HFF-Myc (cell line): Measurements from ENCODE around the gene ARL13A.

Experiments used
- DNase-seq: peaks from one replicate; pipeline ENCODE4 v3.0.0-alpha.2; 2011; ENCODE audit warnings: low read depth; ENCODE audit errors: extremely low read depth
- H3K4me3 ChIP-seq: replicated peaks from 2 replicates; pipeline ENCODE4 v1.5.1; 2011; ENCODE audit warnings: low read depth, mild to moderate bottlenecking, control low read depth, low read length
- TF ChIP-seq, protein P1 (sequence below): IDR thresholded peaks from 2 replicates; pipeline ENCODE4 v1.5.1; 2012; ENCODE audit warnings: mild to moderate bottlenecking, low read depth, low read length, control low read depth; ENCODE audit errors: missing control alignments

ARL13A gene

DNA sequence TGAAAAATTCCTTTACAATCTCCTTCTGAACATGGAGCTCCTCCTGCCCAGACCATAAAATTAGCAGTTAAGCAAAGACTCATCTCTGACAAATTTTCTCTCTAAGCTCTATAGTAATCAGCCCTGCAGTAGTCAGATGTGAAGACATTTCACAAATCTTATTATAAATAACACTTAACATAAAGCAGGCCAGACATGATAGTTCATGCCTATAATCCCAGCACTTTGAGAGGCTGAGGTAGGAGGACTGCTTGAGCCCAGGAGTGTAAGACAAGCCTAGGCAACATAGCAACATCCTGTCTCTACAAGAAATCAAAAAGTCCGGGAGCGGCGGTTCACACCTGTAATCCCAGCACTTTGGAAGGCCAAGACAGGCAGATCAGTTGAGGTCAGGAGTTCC, 52.5 kb downstream of the ARL13A start:
- TF ChIP-seq, protein P1, sequence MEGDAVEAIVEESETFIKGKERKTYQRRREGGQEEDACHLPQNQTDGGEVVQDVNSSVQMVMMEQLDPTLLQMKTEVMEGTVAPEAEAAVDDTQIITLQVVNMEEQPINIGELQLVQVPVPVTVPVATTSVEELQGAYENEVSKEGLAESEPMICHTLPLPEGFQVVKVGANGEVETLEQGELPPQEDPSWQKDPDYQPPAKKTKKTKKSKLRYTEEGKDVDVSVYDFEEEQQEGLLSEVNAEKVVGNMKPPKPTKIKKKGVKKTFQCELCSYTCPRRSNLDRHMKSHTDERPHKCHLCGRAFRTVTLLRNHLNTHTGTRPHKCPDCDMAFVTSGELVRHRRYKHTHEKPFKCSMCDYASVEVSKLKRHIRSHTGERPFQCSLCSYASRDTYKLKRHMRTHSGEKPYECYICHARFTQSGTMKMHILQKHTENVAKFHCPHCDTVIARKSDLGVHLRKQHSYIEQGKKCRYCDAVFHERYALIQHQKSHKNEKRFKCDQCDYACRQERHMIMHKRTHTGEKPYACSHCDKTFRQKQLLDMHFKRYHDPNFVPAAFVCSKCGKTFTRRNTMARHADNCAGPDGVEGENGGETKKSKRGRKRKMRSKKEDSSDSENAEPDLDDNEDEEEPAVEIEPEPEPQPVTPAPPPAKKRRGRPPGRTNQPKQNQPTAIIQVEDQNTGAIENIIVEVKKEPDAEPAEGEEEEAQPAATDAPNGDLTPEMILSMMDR, result no peak
- no peak for DNase-seq
- H3K4me3 ChIP-seq, result no peak overlapping the region

DNA sequence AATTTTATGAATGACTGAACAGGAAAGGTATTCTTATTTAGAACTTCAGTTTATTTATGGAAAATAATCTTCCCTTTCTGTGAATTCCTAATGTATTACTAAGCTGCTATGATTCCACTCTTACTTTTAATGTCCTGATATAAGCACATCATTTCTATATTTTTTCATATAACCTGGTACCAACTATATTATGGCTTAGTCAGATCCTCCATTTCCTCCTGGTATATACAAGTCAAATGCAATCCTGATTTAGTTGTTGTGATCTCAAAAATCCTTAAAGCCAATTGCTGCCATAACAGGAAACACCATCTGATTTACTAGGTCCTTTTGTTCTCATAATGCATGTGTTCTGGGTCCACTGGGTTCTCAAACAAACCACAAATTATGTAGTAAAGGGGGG, 55.6 kb downstream of the ARL13A start:
- H3K4me3 ChIP-seq, result no peak overlapping the region
- no peak for DNase-seq
- TF ChIP-seq, protein P1, result no peak

DNA sequence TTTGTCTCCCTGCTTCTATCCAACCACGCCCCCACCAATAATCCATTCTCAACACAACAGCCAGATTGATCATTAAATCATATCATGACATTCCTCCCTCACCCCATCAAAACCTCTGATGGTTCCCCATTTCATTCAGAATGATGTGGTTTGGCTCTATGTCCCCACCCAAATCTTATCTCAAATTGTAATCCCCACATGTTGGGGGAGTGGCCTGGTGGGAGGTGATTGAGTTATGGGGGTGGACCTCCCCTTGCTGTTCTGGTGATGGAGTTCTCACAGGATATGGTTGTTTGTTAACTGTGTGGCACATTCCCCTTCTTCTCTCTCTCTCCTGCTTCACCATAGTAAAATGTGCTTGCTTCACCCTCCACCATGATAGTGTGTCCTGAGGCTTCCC, 59.1 kb downstream of the ARL13A start:
- H3K4me3 ChIP-seq, result no peak overlapping the region
- DNase-seq, result no peak
- TF ChIP-seq, protein P1, result no peak

DNA sequence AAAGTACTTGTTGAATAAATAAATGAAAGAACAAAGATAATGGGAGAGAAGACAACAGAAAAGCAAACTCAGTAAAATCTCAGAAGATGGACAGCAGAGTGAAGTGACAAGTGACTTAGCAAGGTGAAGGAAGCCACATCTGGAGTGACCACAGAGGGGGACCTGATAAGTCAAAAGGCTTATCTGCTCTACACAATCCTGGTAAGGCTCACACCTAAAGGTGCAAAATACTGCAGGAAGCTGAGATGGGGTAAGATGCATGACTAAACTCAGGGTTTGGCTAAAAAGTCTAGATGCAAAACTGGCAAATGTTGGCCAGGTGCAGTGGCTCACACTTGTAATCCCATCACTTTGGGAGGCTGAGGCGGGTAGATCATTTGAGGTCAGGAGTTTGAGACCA, 60.2 kb downstream of the ARL13A start:
- H3K4me3 ChIP-seq, result no peak overlapping the region
- TF ChIP-seq, protein P1, result no peak
- no peak for DNase-seq

DNA sequence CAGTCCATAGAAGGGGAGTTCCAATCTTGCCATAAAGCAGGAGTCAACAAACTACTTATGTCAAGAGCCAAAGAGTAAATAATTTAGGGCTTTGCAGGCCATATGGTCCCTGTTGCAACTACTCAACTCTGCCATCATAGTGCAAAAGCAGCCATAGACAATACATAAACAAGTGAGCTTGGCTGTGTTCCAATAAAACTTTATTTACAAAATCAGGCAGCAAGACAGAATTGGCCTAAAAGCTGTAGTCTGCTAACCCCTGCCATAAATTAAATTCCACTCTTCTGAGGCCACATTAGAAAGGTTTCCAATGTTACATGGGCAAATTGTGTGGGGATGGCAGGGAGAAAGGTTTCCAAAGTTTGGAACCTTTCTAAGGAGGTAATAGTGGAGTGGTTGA, 67.7 kb downstream of the ARL13A start:
- no peak for DNase-seq
- TF ChIP-seq, protein P1, result no peak
- H3K4me3 ChIP-seq, result no peak overlapping the region

DNA sequence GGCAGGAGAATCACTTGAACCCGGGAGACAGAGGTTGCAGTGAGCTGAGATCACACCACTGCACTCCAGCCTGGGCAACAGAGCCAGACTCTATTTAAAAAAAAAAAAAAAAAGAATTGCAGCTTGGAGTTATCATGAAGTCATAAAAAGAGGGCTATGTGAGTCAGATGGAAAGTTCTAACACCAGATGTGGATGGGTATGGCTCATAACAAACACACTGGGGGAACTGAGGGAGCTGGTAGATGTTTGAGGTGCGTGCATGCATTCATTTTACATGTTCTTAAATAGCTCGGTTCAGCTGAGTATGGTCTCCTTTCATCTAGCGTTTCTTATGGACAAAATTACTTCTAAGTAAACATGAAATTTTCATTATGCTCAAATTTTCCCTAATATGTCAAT, 70.7 kb downstream of the ARL13A start:
- TF ChIP-seq, protein P1, result no peak
- DNase-seq, result no peak
- H3K4me3 ChIP-seq, result no peak overlapping the region
